ENCODE measurements around the gene IFTAP. TPM values are rescaled to one million over a fixed set of nuclear protein-coding genes. Genes with fewer than 3 reads are reported as not detected.

Gene IFTAP
- total RNA-seq, 1 donor from 2014 or later = 12.3 TPM

DNA sequence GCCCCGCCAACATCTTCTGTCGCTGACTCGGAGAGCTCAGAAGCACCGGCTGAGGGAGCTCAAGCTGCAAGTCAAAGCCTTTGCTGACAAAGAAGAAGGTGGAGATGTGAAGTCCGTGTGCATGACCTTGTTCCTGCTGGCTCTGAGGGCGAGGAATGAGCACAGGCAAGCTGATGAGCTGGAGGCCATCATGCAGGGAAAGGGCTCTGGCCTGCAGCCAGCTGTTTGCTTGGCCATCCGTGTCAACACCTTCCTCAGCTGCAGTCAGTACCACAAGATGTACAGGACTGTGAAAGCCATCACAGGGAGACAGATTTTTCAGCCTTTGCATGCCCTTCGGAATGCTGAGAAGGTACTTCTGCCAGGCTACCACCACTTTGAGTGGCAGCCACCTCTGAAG, 19.8 kb upstream of the IFTAP start:
- ATAC-seq (no peak), DNase-seq (no peak)
- Histone ChIP-seq H3K36me3 (no peaks in the 10 kb centered on the region), H3K27me3 (peaks cover 4% of the 10 kb centered on the region), H3K4me3 (no peak overlapping the region), H3K9me3 (no peaks in the 10 kb centered on the region), H3K27ac (no peak overlapping the region), H3K4me1 (no peaks in the 10 kb centered on the region)
- intact Hi-C loops (cut with DNase I) = no loop called here
- TF ChIP-seq, protein P1, sequence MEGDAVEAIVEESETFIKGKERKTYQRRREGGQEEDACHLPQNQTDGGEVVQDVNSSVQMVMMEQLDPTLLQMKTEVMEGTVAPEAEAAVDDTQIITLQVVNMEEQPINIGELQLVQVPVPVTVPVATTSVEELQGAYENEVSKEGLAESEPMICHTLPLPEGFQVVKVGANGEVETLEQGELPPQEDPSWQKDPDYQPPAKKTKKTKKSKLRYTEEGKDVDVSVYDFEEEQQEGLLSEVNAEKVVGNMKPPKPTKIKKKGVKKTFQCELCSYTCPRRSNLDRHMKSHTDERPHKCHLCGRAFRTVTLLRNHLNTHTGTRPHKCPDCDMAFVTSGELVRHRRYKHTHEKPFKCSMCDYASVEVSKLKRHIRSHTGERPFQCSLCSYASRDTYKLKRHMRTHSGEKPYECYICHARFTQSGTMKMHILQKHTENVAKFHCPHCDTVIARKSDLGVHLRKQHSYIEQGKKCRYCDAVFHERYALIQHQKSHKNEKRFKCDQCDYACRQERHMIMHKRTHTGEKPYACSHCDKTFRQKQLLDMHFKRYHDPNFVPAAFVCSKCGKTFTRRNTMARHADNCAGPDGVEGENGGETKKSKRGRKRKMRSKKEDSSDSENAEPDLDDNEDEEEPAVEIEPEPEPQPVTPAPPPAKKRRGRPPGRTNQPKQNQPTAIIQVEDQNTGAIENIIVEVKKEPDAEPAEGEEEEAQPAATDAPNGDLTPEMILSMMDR (IDR thresholded peaks at IDR 0.05) = no peak

DNA sequence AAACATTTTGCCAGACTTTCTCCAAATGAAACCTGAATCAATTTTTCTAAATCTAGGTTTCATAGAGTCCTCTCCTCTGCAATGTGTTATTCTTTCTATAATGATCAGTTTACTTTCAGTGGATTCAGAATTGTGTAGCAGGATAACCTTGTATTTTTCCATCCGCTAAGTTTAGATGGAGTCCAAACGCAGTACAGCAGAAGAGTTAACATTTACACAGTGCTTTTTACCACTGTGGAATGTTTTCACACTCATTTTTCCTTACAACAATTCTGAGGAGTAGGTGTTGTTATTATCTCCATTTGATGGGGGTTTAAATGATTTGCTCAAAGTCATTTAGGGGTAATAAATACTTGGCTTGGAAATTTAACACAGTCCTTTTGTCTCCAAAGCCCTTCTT, 16.9 kb upstream of the IFTAP start:
- Histone ChIP-seq H3K36me3 (no peaks in the 10 kb centered on the region), H3K4me1 (no peaks in the 10 kb centered on the region), H3K4me3 (no peak overlapping the region), H3K27me3 (no peaks in the 10 kb centered on the region), H3K9me3 (no peaks in the 10 kb centered on the region), H3K27ac (no peak overlapping the region)
- DNase-seq (no peak), ATAC-seq (no peak)
- TF ChIP-seq, protein P1 (IDR thresholded peaks at IDR 0.05) = no peak
- intact Hi-C loops (cut with DNase I) = no loop called here

DNA sequence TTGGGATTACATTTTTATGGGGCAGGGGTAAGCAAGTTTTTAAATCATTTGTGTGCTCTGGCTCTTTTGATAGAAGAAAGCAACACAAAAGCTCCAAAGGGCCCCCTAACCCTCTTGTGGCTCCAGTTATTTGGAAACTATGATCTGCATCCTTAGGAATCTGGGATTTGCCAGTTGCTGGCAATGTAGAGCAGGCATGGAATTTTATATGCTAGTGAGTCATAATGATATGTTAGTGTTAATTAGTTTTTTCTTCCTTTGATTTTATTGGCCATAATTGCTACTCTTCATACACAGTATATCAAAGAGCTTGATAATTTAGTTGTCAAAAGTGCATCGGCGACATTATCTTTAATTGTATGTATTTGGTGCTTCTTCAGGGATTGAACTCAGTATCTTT, 16.4 kb upstream of the IFTAP start:
- H3K36me3 ChIP-seq = no peaks in the 10 kb centered on the region
- ATAC-seq = no peak
- intact Hi-C loops (cut with DNase I) = no loop called here
- no peak overlapping the region for H3K27ac ChIP-seq
- no peaks in the 10 kb centered on the region for H3K4me1 ChIP-seq
- no peaks in the 10 kb centered on the region for H3K27me3 ChIP-seq
- no peak overlapping the region for H3K4me3 ChIP-seq
- DNase-seq = no peak
- TF ChIP-seq, protein P1 (IDR thresholded peaks at IDR 0.05) = no peak
- no peaks in the 10 kb centered on the region for H3K9me3 ChIP-seq

DNA sequence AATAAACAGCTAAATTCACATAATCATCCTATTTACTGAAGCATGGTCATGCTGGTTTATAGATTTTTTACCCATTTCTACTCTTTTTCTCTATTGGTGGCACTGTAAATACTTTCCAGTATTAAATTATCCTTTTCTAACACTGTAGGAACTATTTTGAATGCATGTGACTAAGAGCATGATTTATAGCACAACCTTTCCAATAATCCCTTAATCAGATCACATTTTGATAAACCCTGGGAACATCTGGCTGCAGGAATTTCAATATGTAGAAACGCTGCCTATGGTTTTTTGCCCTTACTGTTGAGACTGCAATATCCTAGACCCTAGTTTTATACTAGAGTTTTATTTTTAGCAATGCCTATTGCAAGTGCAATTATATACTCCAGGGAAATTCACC, 15.8 kb upstream of the IFTAP start:
- TF ChIP-seq, protein P1 (IDR thresholded peaks at IDR 0.05) = no peak
- H3K36me3 ChIP-seq = no peaks in the 10 kb centered on the region
- no peak for ATAC-seq

DNA sequence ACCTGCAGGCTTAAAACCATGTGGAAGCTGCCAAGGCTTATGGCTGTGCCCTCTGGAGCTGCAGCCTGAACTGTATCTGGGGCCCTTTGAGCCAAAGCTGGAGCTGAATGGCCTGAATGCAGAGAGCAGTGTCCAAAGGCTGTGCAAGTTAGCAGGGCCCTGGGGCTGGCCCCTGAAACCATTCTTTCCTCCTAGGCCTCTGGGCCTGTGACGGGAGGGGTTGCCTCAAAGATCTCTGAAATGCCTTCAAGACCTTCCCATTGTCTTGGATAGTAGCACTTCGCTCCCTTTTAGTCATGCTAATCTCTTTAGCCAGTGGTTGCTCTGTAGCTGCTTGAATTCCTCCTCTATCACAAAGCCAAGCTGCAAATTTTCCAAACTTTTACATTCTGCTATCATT, 12.8 kb upstream of the IFTAP start:
- TF ChIP-seq, protein P1 (IDR thresholded peaks at IDR 0.05) = no peak
- DNase-seq (no peak), ATAC-seq (no peak)
- H3K9me3 ChIP-seq = no peaks in the 10 kb centered on the region
- no peaks in the 10 kb centered on the region for H3K36me3 ChIP-seq
- no peak overlapping the region for H3K4me3 ChIP-seq
- intact Hi-C loops (cut with DNase I) = no loop called here
- no peaks in the 10 kb centered on the region for H3K4me1 ChIP-seq
- H3K27me3 ChIP-seq = no peaks in the 10 kb centered on the region
- H3K27ac ChIP-seq = no peak overlapping the region

More for the DNA sequence above, 15.8 kb upstream of the IFTAP start:
- Histone ChIP-seq H3K27ac (no peak overlapping the region), H3K9me3 (no peaks in the 10 kb centered on the region), H3K27me3 (no peaks in the 10 kb centered on the region), H3K4me1 (no peaks in the 10 kb centered on the region), H3K4me3 (no peak overlapping the region)
- intact Hi-C loops (cut with DNase I) = no loop called here
- no peak for DNase-seq

DNA sequence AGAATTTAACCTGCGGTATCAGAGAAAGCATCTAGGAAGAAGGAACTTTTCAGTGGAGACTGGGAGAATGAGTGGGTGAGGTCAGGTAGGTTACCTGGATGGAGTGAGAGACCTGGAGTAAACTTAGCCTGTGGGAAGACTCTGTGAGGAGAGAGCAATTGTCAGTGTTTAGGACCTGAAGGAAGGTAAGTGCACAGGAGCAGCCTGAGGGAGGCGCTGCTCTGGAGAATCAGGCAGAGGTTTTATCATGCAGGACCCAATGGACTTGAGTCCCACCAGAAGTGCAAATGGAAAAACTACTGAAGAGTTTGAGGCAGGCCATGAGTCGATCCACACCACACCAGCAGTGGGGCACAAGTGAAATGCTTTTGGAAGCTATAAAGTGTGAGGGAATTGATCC, 10.6 kb upstream of the IFTAP start:
- Histone ChIP-seq H3K4me1 (no peaks in the 10 kb centered on the region), H3K9me3 (no peaks in the 10 kb centered on the region), H3K4me3 (no peak overlapping the region), H3K27me3 (peaks cover 4% of the 10 kb centered on the region), H3K27ac (no peak overlapping the region), H3K36me3 (no peaks in the 10 kb centered on the region)
- ATAC-seq = no peak
- intact Hi-C loops (cut with DNase I) = no loop called here
- TF ChIP-seq, protein P1 (IDR thresholded peaks at IDR 0.05) = no peak
- no peak for DNase-seq
